PC-9 (cell line): ENCODE measurements around the gene ZFPL1.

Source experiments
- EZH2 ChIP-seq: fragments of 200-600 bp; sonication (generic); IDR thresholded peaks from 2 replicates; pipeline ENCODE4 v1.8.0; 2017; ENCODE audit warnings: antibody characterized with exemption, low read depth
- TF ChIP-seq, protein P1 (sequence below): fragments of 200-600 bp; sonication (generic); conservative IDR thresholded peaks from 2 replicates; pipeline ENCODE4 v1.6.1; 2017; ENCODE audit warnings: mixed run types, antibody characterized with exemption, mild to moderate bottlenecking, moderate library complexity

DNA sequence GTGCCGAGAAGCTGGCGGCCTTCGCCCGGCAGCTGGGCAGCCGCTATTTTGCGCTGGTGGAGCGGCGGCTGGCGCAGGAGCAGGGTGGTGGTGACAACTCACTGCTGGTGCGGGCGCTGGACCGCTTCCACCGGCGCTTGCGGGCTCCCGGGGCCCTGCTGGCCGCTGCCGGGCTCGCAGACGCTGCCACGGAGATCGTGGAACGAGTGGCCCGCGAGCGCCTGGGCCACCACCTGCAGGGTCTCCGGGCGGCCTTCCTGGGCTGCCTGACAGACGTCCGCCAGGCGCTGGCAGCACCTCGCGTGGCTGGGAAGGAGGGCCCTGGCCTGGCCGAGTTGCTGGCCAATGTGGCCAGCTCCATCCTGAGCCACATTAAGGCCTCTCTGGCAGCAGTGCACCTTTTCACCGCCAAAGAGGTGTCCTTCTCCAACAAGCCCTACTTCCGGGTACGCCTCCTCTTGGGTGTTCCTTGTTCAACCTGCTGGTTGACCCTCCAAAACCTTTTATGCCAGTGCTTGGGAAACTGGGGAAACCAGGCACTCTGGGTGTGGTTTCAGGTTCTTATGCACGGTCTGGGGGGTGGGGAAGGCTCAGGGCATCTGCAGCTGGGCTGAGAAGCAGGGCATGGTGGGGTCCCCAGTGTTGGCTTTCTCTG lies 24.6 kb downstream of the ZFPL1 start:
- TF ChIP-seq, protein P1, sequence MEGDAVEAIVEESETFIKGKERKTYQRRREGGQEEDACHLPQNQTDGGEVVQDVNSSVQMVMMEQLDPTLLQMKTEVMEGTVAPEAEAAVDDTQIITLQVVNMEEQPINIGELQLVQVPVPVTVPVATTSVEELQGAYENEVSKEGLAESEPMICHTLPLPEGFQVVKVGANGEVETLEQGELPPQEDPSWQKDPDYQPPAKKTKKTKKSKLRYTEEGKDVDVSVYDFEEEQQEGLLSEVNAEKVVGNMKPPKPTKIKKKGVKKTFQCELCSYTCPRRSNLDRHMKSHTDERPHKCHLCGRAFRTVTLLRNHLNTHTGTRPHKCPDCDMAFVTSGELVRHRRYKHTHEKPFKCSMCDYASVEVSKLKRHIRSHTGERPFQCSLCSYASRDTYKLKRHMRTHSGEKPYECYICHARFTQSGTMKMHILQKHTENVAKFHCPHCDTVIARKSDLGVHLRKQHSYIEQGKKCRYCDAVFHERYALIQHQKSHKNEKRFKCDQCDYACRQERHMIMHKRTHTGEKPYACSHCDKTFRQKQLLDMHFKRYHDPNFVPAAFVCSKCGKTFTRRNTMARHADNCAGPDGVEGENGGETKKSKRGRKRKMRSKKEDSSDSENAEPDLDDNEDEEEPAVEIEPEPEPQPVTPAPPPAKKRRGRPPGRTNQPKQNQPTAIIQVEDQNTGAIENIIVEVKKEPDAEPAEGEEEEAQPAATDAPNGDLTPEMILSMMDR = no peak
- TF ChIP-seq EZH2 = no peak
